Upper lobe of left lung (tissue), 6 donors: ENCODE data around the gene C20orf144. TPM values are rescaled to one million over a fixed set of nuclear protein-coding genes. Genes with fewer than 3 reads are reported as not detected.

Experiments
- ATAC-seq, 2 donors: fragments of 200-7000 bp; cut with Tn5 transposase; one replicate each; pipeline ENCODE4 v1.9.1; 2022; ENCODE audit warnings: mild to moderate bottlenecking in 2 of 2, moderate library complexity in 2 of 2; ENCODE audit not compliant: low FRiP score in 2 of 2
- DNase-seq, 2 donors: peaks; one replicate each; pipeline ENCODE4 v3.0.0-alpha.2; 2019 to 2020
- H3K27ac ChIP-seq, 4 donors: fragments of 200-600 bp; sonication (generic); one replicate each; pipeline ENCODE4 v1.5.1; 2016 to 2019
- H3K27me3 ChIP-seq, 4 donors: fragments of 200-600 bp; sonication (generic); one replicate each; pipeline ENCODE4 v1.5.1; 2017 to 2019
- H3K36me3 ChIP-seq, 4 donors: fragments of 200-600 bp; sonication (generic); one replicate each; pipeline ENCODE4 v1.5.1; 2016 to 2019
- H3K4me1 ChIP-seq, 4 donors: fragments of 200-600 bp; sonication (generic); one replicate each; pipeline ENCODE4 v1.5.1; 2018 to 2019
- H3K4me3 ChIP-seq, 4 donors: fragments of 200-600 bp; sonication (generic); one replicate each; pipeline ENCODE4 v1.5.1; 2017 to 2019; ENCODE audit warnings: mild to moderate bottlenecking in 2 of 4, moderate library complexity in 1 of 4
- H3K9me3 ChIP-seq, 4 donors: fragments of 200-600 bp; sonication (generic); one replicate each; pipeline ENCODE4 v1.5.1; 2018 to 2019
- CTCF ChIP-seq, 6 experiments: fragments of 450-650 bp in 4 of 6; fragments of 200-600 bp in 2 of 6; sonication (generic) in 2 of 6; IDR thresholded peaks; one replicate each; pipeline ENCODE4 v1.5.1; 2016 to 2019; ENCODE audit warnings: antibody characterized with exemption in 6 of 6
- EP300 ChIP-seq, 4 donors: sonication (generic); formaldehyde crosslinking; IDR thresholded peaks; one replicate each; pipeline ENCODE4 v1.5.1; 2017; ENCODE audit warnings: antibody characterized with exemption in 4 of 4, control low read depth in 2 of 4
- POLR2A ChIP-seq, 4 donors: fragments of 450-650 bp; IDR thresholded peaks; one replicate each; pipeline ENCODE4 v1.5.1; 2016 to 2017; ENCODE audit warnings: antibody characterized with exemption in 4 of 4, mild to moderate bottlenecking in 2 of 4
- POLR2AphosphoS5 ChIP-seq, 2 donors: sonication (generic); formaldehyde crosslinking; IDR thresholded peaks; one replicate each; pipeline ENCODE4 v1.5.1; 2017; ENCODE audit warnings: antibody characterized with exemption in 2 of 2
- WGBS, 2 donors: methylation state at CpG; one replicate each; pipeline ENCODE4 v1.1.5; 2017 to 2018; 5-methylcytosine and 5-hydroxymethylcytosine counted together
- total RNA-seq, 6 donors: library from RNA; depleted of rRNA in 4 of 6; stranded (reverse); fragments of >200 nt in 4 of 6; gene quantifications; one replicate each; pipeline versions ENCODE4 v1.1.0 to v1.2.1, GENCODE V29; 2016 to 2021
- donor health status: DM: no; HTN: no; CAD: no; lungs with moderate emphysema.
- donor health status: DM: no; HTN: yes; CAD: no; lungs with severe emphysema.

C20orf144 gene
- total RNA-seq, 6 donors from 2014 or later = not detected

GRCh38 chr20:33656010-33656782 is 5.9 kb upstream of the C20orf144 start:
- Histone ChIP-seq H3K9me3 (no peaks in the 10 kb centered on the region), H3K36me3 (peaks cover 5 to 36% (median 24%) of the 10 kb centered on the region in 4 donors), H3K27ac (no peak overlapping the region), H3K27me3 (no peaks in the 10 kb centered on the region), H3K4me3 (no peak overlapping the region), H3K4me1 (peaks cover 6 to 23% (median 20%) of the 10 kb centered on the region in 4 donors)
- TF ChIP-seq CTCF (IDR thresholded peaks at IDR 0.05) (no peak), POLR2AphosphoS5 (IDR thresholded peaks at IDR 0.05) (no peak), POLR2A (IDR thresholded peaks at IDR 0.05) (no peak), EP300 (IDR thresholded peaks at IDR 0.05) (no peak)
- 93 to 94% methylated on average over 6 to 10 of the region's 10 CpGs for WGBS, 2 donors
- no peak for ATAC-seq
- DNase-seq = no peak

- Histone ChIP-seq H3K4me1 (peaks cover 6 to 20% (median 18%) of the 10 kb centered on the region in 4 donors), H3K27ac (no peak overlapping the region), H3K4me3 (no peak overlapping the region), H3K9me3 (no peaks in the 10 kb centered on the region), H3K36me3 (peaks cover 5 to 36% (median 24%) of the 10 kb centered on the region in 4 donors), H3K27me3 (no peaks in the 10 kb centered on the region)
- ATAC-seq = no peak
- TF ChIP-seq POLR2AphosphoS5 (IDR thresholded peaks at IDR 0.05) = no peak
- TF ChIP-seq POLR2A (IDR thresholded peaks at IDR 0.05) = no peak
- TF ChIP-seq CTCF (IDR thresholded peaks at IDR 0.05) = no peak
- no peak for TF ChIP-seq EP300 (IDR thresholded peaks at IDR 0.05)
- WGBS, 2 donors = 94% methylated on average over 7 to 16 of the region's 17 CpGs
- no peak for DNase-seq
These were observed 5.1 kb upstream of the C20orf144 start for GRCh38 chr20:33656783-33657703.

GRCh38 chr20:33657704-33658095 is 4.4 kb upstream of the C20orf144 start:
- Histone ChIP-seq H3K27me3 (no peaks in the 10 kb centered on the region), H3K27ac (no peak overlapping the region), H3K36me3 (peaks cover 5 to 36% (median 24%) of the 10 kb centered on the region in 4 donors), H3K4me1 (peaks cover 7 to 21% (median 21%) of the 10 kb centered on the region in 4 donors), H3K4me3 (no peak overlapping the region), H3K9me3 (no peaks in the 10 kb centered on the region)
- ATAC-seq = no peak
- DNase-seq = no peak
- TF ChIP-seq POLR2A (IDR thresholded peaks at IDR 0.05) = no peak
- TF ChIP-seq POLR2AphosphoS5 (IDR thresholded peaks at IDR 0.05) = no peak
- no peak for TF ChIP-seq EP300 (IDR thresholded peaks at IDR 0.05)
- no peak for TF ChIP-seq CTCF (IDR thresholded peaks at IDR 0.05)
- 93 to 96% methylated on average over 4 to 10 of the region's 12 CpGs for WGBS, 2 donors

GRCh38 chr20:33658510-33658909 is 3.6 kb upstream of the C20orf144 start:
- Histone ChIP-seq H3K27ac (no peak overlapping the region), H3K27me3 (no peaks in the 10 kb centered on the region), H3K36me3 (peaks cover 5 to 36% (median 24%) of the 10 kb centered on the region in 4 donors), H3K4me1 (peaks cover 6 to 23% (median 22%) of the 10 kb centered on the region in 4 donors), H3K4me3 (no peak overlapping the region), H3K9me3 (no peaks in the 10 kb centered on the region)
- 97 to 100% methylated on average over 1 to 8 of the region's 8 CpGs for WGBS, 2 donors
- ATAC-seq (no peak), DNase-seq (no peak)
- TF ChIP-seq CTCF (IDR thresholded peaks at IDR 0.05) = no peak
- TF ChIP-seq POLR2AphosphoS5 (IDR thresholded peaks at IDR 0.05) = no peak
- no peak for TF ChIP-seq EP300 (IDR thresholded peaks at IDR 0.05)
- no peak for TF ChIP-seq POLR2A (IDR thresholded peaks at IDR 0.05)
